ENCODE results near the gene FCHSD2. TPM values are rescaled to one million over a fixed set of nuclear protein-coding genes. Genes with fewer than 3 reads are reported as not detected.

The FCHSD2 gene
- polyA plus RNA-seq, 1 donor (not counting 4 experiments of a cell fraction or from before 2014, with no cell fraction given), result 14.2 TPM

DNA sequence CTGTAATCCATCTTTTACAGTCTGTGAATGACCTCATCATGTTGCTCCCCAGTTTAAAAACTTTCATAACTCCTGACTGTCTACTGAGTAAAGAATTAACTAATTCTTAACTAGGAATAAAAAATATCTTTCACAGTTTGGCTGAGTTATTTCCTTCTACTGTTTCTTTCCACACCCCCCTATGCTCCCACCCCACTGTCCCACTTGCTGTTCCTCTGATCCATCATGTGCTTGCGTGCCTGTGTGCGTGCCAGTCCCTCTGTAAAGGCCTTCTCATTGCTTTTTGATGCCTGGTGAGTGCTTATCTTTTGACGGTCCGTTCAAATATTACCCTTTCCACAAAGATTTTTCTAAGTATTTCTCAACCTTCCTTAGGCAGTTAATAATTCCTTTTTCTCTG lies 272.3 kb downstream of the FCHSD2 start:
- Histone ChIP-seq H3K36me3 (ENCODE audit: control insufficient read depth in 2 of 2, extremely low read depth in 1 of 2, insufficient read depth in 2 of 2, low read length in 2 of 2) (peaks cover 0 to 4% of the 10 kb centered on the region in 2 experiments), H3K79me2 (ENCODE audit: control insufficient read depth, insufficient read depth, low read length) (no peaks in the 10 kb centered on the region), H3K27ac (ENCODE audit: control insufficient read depth, insufficient read depth, low read length) (no peak overlapping the region), H3K9me1 (ENCODE audit: control insufficient read depth, extremely low read depth, insufficient read depth, low read length) (no peaks in the 10 kb centered on the region), H3K9ac (ENCODE audit: control insufficient read depth, extremely low read depth, insufficient read depth, low read length) (no peak overlapping the region), H3K4me3 (ENCODE audit: control insufficient read depth in 2 of 3, extremely low read depth in 1 of 3, insufficient read depth in 2 of 3, low read depth in 1 of 3, low read length in 3 of 3) (no peak overlapping the region), H2AFZ (ENCODE audit: control insufficient read depth, low read length) (no peak overlapping the region), H3K27me3 (ENCODE audit: control insufficient read depth, extremely low read depth, insufficient read depth, low read length) (no peaks in the 10 kb centered on the region), H3K4me2 (ENCODE audit: control insufficient read depth, extremely low read depth, insufficient read depth, low read depth, low read length) (no peak overlapping the region), H3K9me3 (ENCODE audit: control insufficient read depth, low read depth, low read length) (no peaks in the 10 kb centered on the region), H4K20me1 (ENCODE audit: control insufficient read depth, extremely low read depth, insufficient read depth, low read length) (no peaks in the 10 kb centered on the region), H3K4me1 (ENCODE audit: control insufficient read depth, extremely low read depth, insufficient read depth, low read length) (no peaks in the 10 kb centered on the region)
- TF ChIP-seq, protein P1, sequence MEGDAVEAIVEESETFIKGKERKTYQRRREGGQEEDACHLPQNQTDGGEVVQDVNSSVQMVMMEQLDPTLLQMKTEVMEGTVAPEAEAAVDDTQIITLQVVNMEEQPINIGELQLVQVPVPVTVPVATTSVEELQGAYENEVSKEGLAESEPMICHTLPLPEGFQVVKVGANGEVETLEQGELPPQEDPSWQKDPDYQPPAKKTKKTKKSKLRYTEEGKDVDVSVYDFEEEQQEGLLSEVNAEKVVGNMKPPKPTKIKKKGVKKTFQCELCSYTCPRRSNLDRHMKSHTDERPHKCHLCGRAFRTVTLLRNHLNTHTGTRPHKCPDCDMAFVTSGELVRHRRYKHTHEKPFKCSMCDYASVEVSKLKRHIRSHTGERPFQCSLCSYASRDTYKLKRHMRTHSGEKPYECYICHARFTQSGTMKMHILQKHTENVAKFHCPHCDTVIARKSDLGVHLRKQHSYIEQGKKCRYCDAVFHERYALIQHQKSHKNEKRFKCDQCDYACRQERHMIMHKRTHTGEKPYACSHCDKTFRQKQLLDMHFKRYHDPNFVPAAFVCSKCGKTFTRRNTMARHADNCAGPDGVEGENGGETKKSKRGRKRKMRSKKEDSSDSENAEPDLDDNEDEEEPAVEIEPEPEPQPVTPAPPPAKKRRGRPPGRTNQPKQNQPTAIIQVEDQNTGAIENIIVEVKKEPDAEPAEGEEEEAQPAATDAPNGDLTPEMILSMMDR (optimal IDR thresholded peaks at IDR 0.05 in 1 of 3, IDR thresholded peaks at IDR 0.05 in 1 of 3, conservative IDR thresholded peaks at IDR 0.05 in 1 of 3; ENCODE audit: extremely low read depth in 1 of 3, insufficient read depth in 2 of 3, low read length in 3 of 3), result no peak
- TF ChIP-seq EZH2 (IDR thresholded peaks at IDR 0.05; ENCODE audit: low read length), result no peak
- FAIRE-seq, result no peak
- DNase-seq (ENCODE audit: low read depth, low spot score), result no peak
- dilution Hi-C loops (cut with MboI; ENCODE audit: extremely low pct_ligation_motif_present, low sequenced_read_pairs), result no loop called here

DNA sequence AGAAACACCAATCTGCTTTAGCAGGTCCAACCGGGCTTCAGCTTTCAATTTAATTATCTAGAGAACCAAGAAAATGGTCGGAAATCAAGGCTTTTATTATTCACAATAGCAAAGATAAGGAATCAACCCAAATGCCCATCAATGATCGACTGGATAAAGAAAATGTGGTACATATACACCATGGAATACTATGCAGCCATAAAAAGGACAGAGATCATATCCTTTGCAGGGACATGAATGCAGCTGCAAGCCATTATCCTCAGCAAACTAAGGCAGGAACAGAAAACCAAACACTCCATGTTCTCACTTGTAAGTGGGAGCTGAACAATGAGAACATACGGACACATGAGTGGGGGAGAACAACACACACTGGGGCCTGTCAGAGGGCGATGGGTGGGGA lies 274.1 kb downstream of the FCHSD2 start:
- Histone ChIP-seq H3K4me2 (ENCODE audit: control insufficient read depth, extremely low read depth, insufficient read depth, low read depth, low read length) (no peak overlapping the region), H3K9ac (ENCODE audit: control insufficient read depth, extremely low read depth, insufficient read depth, low read length) (no peak overlapping the region), H3K4me1 (ENCODE audit: control insufficient read depth, extremely low read depth, insufficient read depth, low read length) (no peaks in the 10 kb centered on the region), H3K27me3 (ENCODE audit: control insufficient read depth, extremely low read depth, insufficient read depth, low read length) (no peaks in the 10 kb centered on the region), H4K20me1 (ENCODE audit: control insufficient read depth, extremely low read depth, insufficient read depth, low read length) (no peaks in the 10 kb centered on the region), H2AFZ (ENCODE audit: control insufficient read depth, low read length) (no peak overlapping the region), H3K9me3 (ENCODE audit: control insufficient read depth, low read depth, low read length) (no peaks in the 10 kb centered on the region), H3K9me1 (ENCODE audit: control insufficient read depth, extremely low read depth, insufficient read depth, low read length) (no peaks in the 10 kb centered on the region), H3K79me2 (ENCODE audit: control insufficient read depth, insufficient read depth, low read length) (no peaks in the 10 kb centered on the region), H3K36me3 (ENCODE audit: control insufficient read depth in 2 of 2, extremely low read depth in 1 of 2, insufficient read depth in 2 of 2, low read length in 2 of 2) (peaks cover 0 to 4% of the 10 kb centered on the region in 2 experiments), H3K4me3 (ENCODE audit: control insufficient read depth in 2 of 3, extremely low read depth in 1 of 3, insufficient read depth in 2 of 3, low read depth in 1 of 3, low read length in 3 of 3) (no peak overlapping the region), H3K27ac (ENCODE audit: control insufficient read depth, insufficient read depth, low read length) (no peak overlapping the region)
- dilution Hi-C loops (cut with MboI; ENCODE audit: extremely low pct_ligation_motif_present, low sequenced_read_pairs), result no loop called here
- FAIRE-seq, result no peak
- DNase-seq (ENCODE audit: low read depth, low spot score), result no peak
- TF ChIP-seq, protein P1 (optimal IDR thresholded peaks at IDR 0.05 in 1 of 3, IDR thresholded peaks at IDR 0.05 in 1 of 3, conservative IDR thresholded peaks at IDR 0.05 in 1 of 3; ENCODE audit: extremely low read depth in 1 of 3, insufficient read depth in 2 of 3, low read length in 3 of 3), result no peak
- TF ChIP-seq EZH2 (IDR thresholded peaks at IDR 0.05; ENCODE audit: low read length), result no peak
